Astrocyte (in vitro differentiated cells and primary cell): ENCODE data around the gene FLT3.

Experiments used
- EZH2 ChIP-seq: IDR thresholded peaks from 2 replicates; pipeline ENCODE4 v1.6.1; 2012; ENCODE audit warnings: mild to moderate bottlenecking, low read length, inconsistent platforms; ENCODE audit not compliant: insufficient read depth
- TF ChIP-seq, protein P1 (sequence below): IDR thresholded peaks from 2 replicates; pipeline ENCODE4 v1.5.1; 2011; ENCODE audit warnings: low read depth, mild to moderate bottlenecking, inconsistent platforms, low read length, moderate library complexity; ENCODE audit not compliant: insufficient read depth

- TF ChIP-seq, protein P1, sequence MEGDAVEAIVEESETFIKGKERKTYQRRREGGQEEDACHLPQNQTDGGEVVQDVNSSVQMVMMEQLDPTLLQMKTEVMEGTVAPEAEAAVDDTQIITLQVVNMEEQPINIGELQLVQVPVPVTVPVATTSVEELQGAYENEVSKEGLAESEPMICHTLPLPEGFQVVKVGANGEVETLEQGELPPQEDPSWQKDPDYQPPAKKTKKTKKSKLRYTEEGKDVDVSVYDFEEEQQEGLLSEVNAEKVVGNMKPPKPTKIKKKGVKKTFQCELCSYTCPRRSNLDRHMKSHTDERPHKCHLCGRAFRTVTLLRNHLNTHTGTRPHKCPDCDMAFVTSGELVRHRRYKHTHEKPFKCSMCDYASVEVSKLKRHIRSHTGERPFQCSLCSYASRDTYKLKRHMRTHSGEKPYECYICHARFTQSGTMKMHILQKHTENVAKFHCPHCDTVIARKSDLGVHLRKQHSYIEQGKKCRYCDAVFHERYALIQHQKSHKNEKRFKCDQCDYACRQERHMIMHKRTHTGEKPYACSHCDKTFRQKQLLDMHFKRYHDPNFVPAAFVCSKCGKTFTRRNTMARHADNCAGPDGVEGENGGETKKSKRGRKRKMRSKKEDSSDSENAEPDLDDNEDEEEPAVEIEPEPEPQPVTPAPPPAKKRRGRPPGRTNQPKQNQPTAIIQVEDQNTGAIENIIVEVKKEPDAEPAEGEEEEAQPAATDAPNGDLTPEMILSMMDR = no peak
- TF ChIP-seq EZH2 = no peak
These were observed 51.6 kb downstream of the FLT3 start for GRCh38 chr13:28048768-28049167.
